Activated CD4-positive, alpha-beta T cell treated with anti-CD3 and anti-CD28 coated beads for 4 hours (primary cell): Measurements from ENCODE around the gene SYNJ1.
"Not testable (repeated sequence)": the region's sequence is repeated elsewhere in the genome, so short reads cannot be mapped to it uniquely, and the experiment has no call there.

Experiments
- DNase-seq, 2 donors: peaks; one replicate each; pipeline ENCODE4 v3.0.0-alpha.2; 2020

Gene SYNJ1

DNA sequence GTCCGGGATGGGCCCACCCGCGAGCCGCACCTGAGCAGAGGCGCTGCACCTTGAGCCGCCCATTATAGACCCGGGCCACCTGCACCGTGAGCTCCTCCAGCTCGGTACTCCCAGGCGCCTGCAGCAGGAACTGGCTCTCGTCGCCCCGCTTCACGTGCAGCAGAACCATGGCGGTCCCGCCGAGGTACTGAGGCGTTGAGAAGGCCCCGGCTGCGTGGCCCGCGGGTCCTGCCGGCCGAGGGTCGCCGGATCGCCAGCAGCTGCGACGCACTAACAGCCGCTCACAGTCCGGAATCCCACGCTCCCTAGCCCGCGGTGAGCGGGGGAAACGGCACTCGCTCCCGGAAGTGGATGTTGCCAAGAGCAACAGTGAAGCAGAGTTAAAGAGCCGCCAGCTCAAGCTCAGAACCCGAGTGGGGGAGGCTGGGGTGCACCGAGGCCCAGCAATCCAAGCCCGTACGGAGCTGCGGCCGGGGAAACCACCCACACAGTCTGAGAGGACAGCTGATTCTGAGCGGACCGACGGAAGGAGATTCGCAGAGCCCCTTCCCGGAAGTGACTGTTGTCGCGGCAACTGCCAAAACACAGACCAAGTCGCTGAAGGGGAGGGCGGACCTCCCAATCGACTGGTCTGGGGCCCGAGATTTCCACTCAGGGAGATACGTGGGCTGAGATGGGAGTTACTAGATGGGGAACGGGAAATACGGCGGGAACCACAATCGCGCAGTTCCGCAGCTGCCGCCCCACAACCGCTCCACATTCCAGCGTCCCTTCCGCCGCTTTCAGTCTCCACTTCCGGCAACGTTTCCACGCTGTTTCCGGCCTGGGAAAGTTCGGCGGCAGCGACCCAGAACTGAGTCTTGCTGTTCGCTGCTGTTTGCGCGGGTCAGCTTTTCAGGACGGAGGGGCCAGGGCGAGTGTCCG is 115.5 kb downstream of the SYNJ1 start, which contains the start of gene CFAP298:
Gene CFAP298, minus strand, starts transcription at position 303 of the 924 bp plus-strand sequence. Its CDS starts 134 bp downstream, at position 169.
- peak; percentile 81 to 82 for DNase-seq

DNA sequence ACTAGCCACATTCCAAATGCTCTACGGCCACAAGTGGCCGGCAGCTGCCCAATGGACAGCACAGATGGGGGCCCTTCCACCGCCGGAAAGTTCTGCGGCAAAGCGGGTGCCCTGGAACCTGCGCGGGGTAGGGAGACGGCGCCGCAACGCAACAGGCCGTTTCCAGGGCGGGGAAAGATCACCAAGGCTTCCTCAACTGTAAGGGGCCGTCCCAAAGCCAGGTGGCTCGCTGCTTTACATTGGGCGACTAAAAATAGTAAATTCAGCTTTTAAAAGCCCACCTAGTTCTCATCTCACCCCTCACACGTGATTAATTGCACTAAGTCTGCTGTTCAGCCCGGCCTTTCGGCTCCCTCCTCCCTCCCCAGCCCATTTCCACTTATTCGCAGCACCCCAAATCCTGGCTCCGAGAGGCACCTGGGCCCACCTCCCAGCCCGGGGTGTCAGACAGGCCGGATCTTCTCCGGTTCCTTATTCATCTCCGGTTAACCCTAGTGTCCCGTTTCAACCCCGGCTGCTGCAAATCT is 116.3 kb downstream of the SYNJ1 start:
- DNase-seq, result peak; percentile 18 to 19

DNA sequence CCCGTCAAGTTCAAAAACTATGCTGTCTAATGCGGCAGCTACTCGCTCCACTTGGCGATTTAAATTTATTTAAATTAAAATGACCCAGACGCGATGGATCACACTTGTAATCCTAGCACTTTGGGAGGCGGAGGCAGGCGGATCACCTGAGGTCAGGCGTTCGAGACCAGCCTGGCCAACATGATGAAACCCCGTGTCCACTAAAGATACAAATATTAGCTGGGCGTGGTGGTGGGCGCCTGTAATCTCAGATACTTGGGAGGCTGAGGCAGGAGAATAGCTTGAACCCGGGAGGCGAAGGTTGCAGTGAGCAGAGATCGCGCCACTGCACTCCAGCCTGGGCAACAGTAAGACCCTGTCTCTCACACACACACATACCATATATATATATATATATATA is 116.9 kb downstream of the SYNJ1 start:
- DNase-seq, result not testable (repeated sequence)

DNA sequence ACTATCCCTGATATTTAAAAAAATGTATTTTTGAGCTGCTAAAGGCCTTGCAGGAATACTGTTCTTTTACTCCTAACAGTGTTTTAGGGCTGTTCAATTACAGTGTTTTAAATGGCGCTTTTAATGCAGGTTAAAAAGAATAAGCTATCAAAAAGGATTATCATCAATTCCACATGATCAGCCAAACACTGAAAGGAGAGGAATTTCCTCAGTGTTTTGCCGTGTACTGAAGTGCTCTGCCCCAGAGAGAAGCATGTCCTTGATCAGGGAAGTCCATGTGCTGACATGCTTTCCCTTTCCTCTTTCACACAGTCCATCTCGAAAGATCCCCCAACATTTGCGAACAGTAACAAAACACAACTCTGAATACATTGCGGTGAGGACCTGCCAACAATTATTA is 119.0 kb downstream of the SYNJ1 start:
- no peak for DNase-seq

DNA sequence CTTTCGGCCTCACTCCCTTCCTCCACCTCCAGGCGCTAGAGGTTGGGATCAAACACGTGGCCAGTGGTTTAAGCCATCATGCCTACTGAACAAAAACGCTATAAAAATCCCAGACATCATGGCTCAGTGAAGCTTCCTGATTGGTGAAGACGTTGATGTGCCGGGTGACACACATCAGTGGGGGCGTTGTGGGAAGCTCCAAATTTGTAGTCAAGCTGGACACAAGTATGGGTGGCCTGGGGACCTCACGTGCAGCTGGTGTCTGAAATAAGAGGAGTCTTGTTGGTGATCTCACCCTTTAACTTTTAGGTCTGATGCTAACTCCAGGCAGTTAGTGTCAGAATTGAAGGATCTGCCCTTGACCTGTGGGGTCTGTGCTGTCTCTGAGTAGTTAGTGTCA is 122.3 kb downstream of the SYNJ1 start:
- no peak for DNase-seq

DNA sequence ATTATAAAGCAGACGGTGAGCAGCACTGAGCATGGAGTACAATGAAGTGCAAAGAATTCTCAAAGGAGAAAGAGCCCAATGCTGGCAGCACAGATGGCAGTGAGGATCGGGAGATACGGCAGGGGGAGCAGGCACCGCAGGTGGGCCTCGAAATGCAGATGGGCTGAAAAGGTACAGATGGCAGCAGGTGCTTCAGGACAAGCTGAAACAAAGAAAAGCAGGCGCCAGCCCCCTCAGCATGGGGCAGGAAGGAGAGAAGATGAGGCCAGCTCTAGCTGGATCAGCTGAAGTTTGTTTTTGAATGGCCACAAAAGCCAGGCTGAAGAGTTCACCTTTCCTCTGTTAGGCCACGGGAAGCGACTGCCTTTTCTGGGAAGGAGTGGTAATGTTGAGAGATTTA is 123.3 kb downstream of the SYNJ1 start:
- DNase-seq, result no peak

DNA sequence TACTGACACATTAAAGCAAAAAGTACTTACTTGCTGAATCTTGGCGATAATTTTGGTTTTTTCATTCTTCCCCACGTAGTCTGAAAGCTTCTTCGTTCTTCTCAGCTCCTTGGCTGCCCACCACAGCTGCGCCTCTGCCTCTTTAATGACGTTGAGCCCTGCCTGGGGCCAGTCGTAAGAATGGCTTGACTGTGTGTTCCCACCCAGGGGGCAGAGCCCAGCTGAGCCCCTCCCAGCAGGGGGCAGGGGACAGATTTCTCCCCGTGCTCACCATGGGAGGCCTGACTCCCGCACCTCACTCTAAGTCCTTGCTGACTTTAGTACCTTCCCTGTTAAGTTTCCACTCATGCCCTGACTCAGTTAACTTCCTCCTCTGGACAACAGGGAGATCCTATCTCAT is 124.7 kb downstream of the SYNJ1 start:
- DNase-seq, result no peak

DNA sequence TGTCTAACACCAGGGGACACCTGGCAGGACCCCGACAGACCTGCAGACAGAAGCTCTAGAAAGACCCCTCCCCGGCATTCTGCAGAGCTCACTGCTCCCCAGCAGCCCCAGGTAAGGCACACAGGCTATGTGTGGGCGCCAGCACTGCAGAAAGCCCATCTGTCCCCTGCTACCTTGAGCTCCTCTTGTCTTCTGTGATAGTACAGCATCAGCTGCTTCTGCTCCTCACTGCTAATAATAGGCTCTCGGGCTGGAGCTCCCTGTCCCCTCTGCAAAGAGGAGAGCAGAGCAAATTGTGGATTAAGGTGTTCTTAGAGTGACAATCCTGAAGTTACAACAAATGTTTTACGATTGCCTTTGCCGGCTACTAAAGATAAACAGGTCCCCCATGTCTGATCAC is 125.7 kb downstream of the SYNJ1 start:
- no peak for DNase-seq

DNA sequence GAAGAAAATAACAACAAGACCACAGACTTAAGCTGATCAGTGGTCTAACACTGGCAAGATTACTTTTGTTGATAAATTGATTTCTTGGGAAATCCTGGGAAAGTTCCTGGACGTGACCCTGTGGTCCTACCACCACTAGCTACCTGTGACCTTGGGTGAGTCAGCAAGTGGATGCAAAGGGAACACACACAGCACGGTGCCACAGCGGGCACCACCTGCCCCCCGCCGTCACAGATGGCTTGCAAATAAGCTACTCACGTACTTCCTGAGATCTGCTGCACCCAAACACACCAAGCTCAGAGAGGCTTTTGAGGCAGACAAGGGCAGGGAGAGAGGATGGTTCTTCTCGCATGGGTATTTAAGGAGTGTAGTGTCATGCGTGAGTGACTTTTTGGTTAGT is 128.3 kb downstream of the SYNJ1 start:
- no peak for DNase-seq

DNA sequence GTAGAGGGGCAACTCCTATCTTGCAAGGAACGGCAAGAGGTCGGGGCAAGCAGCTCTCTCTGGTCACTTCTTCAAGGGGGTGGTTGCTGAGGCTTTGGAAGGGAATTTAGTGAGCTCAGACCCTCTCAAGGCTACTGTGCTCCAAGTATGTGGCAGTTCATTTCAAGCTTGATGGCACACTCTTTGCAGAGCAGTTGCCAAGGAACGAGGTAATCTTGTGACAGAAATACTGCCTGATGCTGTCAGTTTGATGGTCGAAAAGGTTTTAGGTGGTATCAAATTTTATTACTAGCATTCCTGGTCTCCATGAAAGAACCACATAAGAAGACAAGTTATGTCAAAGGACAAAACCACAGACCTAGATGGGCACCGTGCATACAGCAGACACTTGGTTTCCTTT is 128.7 kb downstream of the SYNJ1 start:
- no peak for DNase-seq

DNA sequence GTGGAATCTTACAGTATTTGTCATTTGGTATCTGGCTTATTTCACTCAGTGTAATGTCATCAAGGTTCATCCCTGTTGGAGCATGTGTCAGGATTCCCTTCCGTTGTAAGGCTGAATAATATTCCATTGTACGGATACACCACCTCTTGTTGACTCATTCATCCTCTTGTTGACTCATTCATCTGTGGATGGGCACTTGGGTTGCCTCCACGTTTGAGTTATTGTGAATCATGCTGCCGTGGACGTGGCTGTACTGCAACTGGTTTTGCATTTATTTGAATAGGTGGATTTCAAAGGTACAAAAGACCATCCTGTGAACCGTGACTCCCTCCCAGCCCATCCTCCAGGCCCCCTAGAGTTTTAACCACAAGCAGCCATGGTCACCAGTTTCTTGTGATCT is 130.6 kb downstream of the SYNJ1 start:
- DNase-seq, result no peak

DNA sequence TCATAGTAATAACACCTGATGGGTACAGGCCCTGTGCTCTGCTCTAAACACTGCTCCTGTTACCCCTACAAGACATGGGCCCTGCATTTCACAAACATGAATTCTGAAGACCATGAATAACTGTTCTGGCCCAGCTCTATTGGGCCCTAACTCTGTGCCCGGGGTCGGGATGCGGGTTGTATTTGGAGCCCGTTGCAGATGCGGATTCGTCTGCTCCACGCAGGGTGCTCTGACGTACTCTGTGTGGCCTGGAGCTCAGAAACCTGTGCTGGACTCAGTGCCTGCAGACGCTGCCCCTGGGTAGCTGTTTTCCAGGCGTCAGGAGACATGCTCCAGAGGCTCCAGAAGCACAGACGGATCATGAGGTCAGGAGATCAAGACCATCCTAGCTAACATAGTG is 132.4 kb downstream of the SYNJ1 start:
- no peak for DNase-seq

DNA sequence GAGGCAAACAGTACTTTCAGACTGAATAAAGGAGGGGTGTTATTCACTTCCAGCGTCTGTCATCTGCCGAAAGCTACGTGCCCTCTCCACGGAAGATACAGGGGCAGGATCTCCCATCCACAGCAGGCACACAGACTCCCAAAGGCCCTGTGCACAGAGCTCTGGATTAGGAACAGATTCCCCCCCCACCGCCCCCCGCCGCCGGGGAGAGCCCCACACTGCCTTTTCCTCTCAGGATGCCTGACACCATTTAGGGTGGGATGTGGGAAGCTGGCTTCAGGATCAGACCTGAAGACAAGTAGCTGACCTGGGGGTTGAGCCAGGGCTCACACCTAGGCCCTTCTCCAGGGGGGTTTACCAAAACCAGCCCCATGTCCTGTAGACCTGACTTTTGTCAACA is 134.1 kb downstream of the SYNJ1 start:
- DNase-seq, result no peak

DNA sequence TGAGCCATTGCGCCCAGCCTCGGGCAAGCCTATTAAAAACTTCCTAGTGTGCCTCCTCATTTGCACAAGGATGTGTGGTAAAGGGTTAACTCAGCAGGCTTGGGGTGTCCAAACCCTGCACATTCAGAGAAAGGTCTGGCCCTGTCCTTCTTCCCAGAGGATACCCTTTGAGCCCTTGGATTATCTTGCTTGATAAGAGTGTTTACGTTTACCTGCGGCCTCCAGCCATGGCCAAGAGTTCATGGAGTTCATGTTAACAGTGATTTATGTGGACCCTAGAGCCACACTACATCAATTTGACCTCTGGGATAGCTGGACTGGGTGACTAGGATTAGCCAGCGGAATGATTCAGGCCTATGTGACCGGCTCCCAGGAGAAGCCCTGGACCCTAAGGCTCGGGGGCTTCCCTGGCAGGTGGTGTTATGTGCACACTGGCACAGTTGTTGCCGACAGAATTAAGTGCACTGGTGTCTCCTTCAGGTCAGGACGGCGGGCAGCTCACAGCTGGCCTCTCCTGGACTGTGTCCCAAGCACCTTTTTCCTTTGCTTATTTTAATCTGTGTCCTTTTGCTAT is 134.8 kb downstream of the SYNJ1 start:
- no peak for DNase-seq

DNA sequence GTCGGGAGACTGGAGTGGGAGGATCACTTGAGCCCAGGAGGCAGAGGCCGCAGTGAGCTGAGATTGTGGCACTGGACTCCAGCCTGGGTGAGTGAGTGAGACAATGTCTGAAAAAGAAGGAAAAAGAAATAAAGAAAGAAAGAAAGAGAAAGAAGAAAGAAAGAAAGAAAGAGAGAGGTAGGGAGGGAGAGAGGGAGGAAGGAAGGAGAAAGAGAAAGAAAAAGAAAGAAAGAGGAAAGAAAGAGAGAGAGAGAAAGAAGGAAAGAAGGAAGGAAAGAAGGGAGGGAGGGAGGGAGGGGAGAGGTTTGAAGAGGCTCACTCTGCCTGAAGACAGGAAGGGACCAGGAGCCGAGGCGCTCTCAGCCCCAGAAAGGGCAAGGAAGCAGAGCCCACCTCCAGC is 137.7 kb downstream of the SYNJ1 start:
- DNase-seq, result no peak

DNA sequence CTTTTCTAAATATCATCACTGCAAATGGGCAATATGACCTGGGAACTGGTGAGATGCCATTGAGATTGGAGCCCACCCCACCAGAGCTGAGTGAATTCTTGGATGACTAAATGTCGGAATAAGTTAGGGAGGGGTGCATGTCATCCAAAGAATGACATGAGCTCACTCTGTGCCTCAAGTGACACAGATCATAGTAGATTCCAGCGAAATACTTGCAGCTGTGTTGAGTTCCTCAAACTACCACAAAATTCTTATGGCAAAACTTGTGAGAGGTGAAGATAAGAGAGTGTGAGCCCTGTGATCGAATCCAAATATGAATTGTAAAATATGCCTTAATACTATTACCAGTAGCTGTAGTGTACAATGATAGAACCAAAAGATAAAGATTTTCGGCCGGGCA is 140.2 kb downstream of the SYNJ1 start:
- DNase-seq, result no peak

DNA sequence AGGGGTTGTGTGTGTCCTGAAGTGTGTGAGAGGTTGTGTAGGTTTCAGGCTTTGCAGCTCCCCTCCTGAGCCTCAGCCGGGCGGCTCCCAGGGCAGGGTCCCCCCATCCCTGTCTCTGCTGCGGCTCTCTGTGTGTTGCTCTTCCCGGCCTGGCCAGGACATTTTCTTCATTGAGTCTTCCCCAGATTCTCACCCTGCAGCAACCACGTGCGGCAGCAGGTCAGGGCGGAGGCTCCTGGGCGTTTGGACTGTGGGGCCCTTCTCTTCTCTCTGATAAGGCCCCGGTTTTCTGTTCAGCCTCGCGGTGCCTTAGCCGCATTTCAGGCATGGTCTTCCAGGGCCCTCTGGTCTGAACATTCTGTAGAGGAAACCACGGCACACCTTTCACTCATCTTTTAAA is 140.7 kb downstream of the SYNJ1 start:
- DNase-seq, result no peak

DNA sequence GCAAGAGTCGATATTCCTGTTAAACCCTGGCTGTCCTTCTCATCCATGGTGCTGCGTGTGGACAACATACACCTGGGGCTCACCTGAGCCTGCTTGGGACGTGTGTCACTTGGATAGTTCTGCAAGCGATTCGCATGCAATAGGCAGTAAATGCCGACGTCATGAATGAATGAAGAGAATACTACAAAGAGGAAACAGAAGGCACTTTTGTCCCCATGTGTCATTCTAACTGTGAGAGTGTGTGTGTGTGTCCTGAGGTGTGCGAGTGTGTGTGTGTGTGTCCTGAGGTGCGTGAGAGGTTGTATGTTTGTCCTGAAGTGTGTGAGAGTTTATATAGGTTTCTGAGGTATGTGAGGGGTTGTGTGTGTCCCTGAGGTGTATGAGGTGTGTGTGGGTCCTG is 141.8 kb downstream of the SYNJ1 start:
- DNase-seq, result no peak

DNA sequence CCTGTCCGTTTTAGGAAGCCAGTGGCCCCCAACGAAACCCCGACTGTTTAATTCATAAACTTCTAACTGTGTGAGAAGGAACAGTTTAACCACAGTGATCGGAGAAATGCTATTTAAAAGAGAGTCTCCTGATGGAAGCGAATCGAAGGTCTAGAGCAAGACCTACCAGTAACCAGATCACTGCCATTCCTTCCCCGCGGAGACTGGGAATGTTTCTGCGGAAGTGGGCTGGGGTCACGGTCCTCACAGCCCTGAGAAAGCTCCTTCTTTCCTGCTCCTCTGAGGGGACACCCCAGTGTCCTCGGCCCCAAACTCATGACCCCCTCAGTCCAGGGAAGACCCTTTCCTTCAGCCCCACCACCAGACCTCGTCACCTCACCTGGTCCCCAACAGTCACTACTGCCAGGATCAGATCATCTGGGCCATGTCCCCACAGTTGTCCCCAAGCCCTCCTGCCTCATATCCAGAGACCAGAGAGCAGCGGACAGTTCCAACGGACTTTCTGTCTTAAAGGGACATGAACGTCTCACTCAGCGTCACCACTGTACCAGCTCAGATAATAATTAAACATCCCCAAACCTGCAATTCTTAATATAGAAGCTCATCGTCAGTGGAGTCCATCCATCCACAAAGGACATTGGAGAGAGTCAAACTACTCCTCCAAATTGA is 142.6 kb downstream of the SYNJ1 start, which contains the start of gene TCP10L:
Gene TCP10L, minus strand, starts transcription at position 482 of the 669 bp plus-strand sequence. CDS start 1,219 bp downstream, outside the sequence.
- no peak for DNase-seq

DNA sequence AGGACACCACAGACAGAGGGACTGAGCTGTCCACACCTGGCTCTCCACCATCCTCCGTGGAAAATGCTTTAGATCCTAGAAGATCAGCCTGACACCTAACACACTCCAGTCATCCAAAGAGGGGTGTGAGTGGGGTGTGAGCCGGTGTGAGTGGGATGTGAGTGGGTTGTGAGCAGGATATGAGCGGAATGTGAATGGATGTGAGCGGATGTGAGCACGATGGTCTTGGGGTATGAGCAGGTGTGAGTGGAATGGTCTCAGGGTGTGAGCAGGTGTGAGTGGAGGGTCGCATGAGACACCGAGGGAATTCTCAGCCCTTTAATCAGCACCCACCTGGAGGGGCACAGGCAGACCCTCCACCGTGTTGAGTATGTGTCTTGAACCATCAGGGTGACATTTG is 143.3 kb downstream of the SYNJ1 start:
- DNase-seq, result no peak

DNA sequence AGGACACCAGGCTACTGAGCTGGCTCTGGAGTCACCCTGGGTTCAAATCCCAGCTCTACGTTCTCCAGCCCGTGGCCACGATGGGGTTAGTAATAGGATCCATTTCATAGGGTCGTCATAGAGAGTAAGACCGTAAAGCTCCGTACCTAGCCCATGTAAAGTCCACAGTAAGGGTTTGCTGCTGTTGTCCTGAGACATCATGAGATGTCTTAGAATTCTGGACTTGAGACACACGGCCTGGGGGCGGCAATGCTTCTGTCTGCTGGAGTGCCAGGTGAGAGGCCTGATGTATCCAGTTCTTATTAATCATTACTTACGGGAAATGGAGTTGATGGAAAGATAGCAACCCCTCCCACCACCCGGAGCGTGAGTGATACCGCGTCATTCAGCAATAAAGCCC is 146.1 kb downstream of the SYNJ1 start:
- DNase-seq, result no peak

DNA sequence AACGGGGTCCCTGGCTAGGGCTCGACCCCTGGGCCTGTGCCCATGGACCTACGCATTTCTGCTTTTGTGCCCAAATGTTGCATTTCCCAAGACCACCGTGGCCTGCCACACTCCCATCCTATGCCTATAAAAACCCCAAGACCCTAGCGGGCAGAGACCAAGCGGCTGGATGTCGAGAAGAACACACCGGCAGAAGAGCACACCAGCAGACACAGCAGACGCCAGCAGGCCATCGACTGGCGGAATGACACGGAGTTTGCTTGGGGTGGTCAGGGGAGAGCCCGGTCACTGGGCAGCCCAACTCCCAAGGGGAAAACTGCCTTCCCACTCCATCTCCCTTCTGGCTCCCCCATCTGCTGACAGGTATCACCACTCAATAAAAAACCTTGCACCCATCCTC is 146.9 kb downstream of the SYNJ1 start:
- DNase-seq, result no peak
